HG03103 (cell line): Measurements from ENCODE around the gene CLIP2.
"Not testable (repeated sequence)": the region's sequence is repeated elsewhere in the genome, so short reads cannot be mapped to it uniquely, and the experiment has no call there.

ENCODE experiments used
- ATAC-seq: cut with Tn5 transposase; IDR thresholded peaks from one replicate; pipeline ENCODE4 v1.9.1; 2021; ENCODE audit warnings: low read depth; ENCODE audit not compliant: unreplicated experiment

The CLIP2 gene

GRCh38 chr7:74294191-74294998, 5.2 kb downstream of the CLIP2 start:
- ATAC-seq: no peak

GRCh38 chr7:74297516-74298233, 8.5 kb downstream of the CLIP2 start:
- ATAC-seq: no peak

- no peak for ATAC-seq
Observed at GRCh38 chr7:74299401-74299800, 10.2 kb downstream of the CLIP2 start.

- no peak for ATAC-seq
Observed at GRCh38 chr7:74300926-74301325, 11.7 kb downstream of the CLIP2 start.

GRCh38 chr7:74302745-74303221, 13.6 kb downstream of the CLIP2 start:
- no peak for ATAC-seq

GRCh38 chr7:74304550-74304949, 15.3 kb downstream of the CLIP2 start:
- no peak for ATAC-seq

GRCh38 chr7:74306004-74306729, 17.0 kb downstream of the CLIP2 start:
- ATAC-seq: no peak

DNA sequence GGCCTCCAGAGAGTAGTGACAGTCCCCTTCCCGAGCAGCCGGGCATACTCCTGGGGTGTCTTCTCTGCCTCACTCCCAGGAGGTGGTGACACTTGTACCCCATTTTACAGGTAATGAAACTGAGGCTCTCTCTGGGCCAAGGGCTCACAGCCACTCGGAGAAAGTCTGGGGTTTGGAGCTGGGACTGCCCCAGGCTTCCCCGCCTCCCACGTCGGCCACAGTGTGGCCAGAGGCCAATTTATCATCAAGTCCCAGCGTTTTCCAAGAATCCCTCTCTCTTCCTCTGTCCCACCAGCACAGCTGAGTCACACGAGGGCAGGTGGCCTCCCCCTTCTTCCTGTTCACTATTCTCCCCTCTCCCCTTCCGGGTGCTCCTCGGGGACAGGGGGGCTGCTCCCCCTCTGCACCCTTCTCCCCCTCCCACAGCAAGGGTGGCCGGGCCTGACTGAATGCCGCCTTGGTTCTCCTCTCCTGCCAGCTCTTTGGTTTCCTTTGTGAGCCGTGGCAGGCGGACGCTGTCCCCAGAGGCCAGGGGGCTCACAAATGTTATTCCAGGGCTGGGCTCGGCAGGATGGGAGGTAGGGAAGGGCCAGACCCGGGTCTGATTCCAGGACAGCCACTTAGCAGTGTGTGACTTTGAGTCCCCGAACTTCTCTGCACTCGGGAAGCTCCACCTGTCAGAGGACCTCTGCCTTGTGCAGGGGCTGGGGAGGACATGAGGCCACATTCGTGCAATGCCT, 17.7 kb downstream of the CLIP2 start:
- no peak for ATAC-seq

DNA sequence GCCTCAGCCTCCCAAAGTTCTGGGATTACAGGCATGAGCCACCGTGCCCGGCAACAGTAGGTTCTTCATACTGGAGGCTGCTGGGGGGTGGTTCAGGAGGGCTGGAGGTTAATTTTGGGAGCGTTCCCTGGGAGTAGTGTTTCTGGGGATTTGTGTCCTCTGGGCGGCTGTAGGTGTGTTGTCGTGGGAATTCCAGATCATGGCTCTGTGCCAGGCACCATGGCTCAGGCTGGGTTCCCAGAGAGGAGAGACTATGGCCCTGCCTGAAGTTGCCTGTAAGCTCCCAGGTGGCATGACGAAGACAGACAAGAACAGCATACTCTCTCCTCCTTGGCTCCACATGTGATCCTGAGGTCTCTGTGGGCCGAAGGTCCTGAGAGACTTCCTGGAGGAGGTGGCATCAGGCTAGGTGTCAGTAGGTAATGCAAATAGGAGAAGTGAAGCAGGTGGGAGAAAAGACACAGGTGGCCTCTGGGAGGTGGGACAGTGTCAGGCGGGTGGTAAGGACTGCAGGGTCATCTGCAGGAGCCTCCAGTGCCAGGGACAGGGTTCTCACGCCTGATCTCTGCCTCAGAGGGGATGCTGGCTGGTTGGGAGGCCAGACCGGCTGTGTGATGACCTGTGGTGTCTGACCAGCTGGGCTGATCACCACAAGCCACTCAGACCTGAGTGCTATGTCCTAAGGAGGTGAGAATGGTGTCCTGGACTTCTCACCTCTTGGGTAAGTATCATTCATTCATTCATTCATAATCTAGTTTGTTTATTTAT, 18.7 kb downstream of the CLIP2 start:
- no peak for ATAC-seq

DNA sequence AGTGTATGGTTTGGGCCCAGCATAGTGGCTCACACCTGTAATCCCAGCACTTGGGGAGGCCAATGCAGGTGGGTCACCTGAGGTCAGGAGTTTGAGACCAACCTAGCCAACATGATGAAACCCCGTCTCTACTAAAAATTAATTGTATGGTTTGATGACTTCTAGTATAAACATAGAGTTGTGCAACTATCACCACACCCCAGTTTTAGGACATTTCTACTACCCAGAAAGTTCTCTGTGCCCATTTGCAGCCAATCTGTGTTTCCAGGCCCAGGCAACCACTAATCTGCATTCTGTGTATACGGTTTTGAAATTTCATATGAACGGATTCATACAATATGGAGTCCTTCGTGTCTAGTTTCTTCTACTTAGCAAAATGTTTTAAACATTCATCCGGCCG, 20.0 kb downstream of the CLIP2 start:
- no peak for ATAC-seq

- ATAC-seq: no peak
Observed at GRCh38 chr7:74311305-74311744, 22.1 kb downstream of the CLIP2 start.

GRCh38 chr7:74312418-74313028, 23.3 kb downstream of the CLIP2 start:
- ATAC-seq: no peak

- ATAC-seq: not testable (repeated sequence)
Observed at GRCh38 chr7:74315891-74316290, 26.7 kb downstream of the CLIP2 start.

DNA sequence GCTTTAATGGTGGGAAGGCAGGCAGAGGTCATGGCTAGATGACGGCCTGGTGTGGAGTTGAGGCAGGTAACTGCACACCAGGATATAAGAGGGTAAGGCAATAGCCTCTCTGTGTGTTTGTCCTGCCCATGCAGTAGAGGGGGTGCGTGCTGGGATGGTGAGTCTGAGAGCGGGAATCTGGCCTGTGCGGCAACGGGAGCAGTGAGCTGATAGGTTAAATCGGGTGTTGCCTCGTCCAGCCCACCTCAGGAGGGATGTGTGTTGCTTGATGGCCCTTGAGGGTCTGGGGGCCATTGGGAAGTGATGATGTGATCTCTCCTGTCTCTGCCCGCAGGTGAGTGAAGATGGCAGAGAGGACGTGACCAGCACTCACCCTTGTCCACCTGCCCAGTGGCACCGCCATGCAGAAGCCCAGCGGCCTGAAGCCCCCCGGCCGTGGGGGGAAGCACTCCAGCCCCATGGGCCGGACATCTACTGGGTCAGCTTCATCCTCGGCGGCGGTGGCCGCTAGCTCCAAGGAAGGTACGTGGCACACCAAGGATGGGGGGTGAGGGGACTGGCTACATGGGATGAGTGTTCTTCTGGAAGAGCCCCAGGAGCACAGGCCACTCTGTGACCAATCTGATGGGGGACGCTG, 28.1 kb downstream of the CLIP2 start:
- no peak for ATAC-seq

GRCh38 chr7:74318043-74318442, 28.8 kb downstream of the CLIP2 start:
- ATAC-seq: no peak

DNA sequence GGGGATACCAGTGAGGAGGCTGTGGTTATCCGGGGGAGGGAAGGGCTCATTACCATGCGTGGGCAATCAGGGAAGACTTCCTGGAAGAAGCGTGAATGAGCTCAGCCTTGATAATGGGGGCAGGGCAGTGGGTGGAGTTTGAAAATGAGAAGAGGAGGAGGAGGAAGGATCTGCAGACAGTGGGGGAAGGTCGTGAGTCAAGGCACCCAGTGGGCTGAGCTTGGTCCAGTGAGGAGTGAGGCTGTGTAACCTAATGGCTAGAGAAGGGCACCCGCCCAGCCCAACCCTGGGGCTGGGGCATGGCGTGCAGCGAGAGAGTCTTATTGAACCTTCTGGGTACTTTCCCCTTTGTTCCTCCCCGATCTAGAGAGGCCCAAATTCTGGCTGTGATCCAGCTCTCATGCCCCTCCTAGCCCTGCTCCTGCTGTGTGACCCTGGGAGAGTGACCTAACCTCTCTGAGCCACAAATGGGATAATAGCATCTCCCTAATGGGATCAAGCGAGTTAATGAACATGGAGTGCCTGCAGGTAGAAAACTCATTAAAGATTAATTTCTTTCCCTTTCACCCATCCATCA, 31.5 kb downstream of the CLIP2 start:
- ATAC-seq: no peak

DNA sequence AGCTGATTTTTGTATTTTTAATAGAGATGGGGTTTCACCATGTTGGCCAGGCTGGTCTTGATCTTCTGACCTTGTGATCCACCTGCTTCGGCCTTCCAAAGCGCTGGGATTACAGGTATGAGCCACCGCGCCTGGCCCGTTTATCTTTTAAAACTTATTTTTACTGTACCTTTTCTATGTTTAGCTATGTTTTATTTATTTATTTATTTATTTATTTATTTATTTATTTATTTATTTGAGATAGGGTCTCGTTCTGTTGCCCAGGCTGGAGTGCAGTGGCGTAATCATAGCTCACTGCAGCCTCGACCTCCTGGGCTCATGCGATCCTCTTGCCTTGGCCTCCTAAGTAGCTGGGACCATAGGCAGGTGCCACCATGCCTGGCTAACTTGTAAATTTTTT, 33.7 kb downstream of the CLIP2 start:
- ATAC-seq: not testable (repeated sequence)

GRCh38 chr7:74324531-74325209, 35.5 kb downstream of the CLIP2 start:
- no peak for ATAC-seq
